OCI-LY1 (cell line): Measurements from ENCODE around the gene KCNK4.

ENCODE experiments used
- EZH2 ChIP-seq: fragments of 200-600 bp; sonication (generic), shearing (Covaris generic); IDR thresholded peaks from 2 replicates; pipeline ENCODE4 v1.8.0; 2017; ENCODE audit warnings: borderline replicate concordance, mixed run types, mild to moderate bottlenecking, antibody characterized with exemption, low read length, moderate library complexity, mixed read lengths
- TF ChIP-seq, protein P1 (sequence below): fragments of 200-600 bp; sonication (generic), shearing (Covaris generic); IDR thresholded peaks from 2 replicates; pipeline ENCODE4 v1.5.1; 2017; ENCODE audit warnings: mild to moderate bottlenecking, antibody characterized with exemption, low read length, moderate library complexity, mixed read lengths

DNA sequence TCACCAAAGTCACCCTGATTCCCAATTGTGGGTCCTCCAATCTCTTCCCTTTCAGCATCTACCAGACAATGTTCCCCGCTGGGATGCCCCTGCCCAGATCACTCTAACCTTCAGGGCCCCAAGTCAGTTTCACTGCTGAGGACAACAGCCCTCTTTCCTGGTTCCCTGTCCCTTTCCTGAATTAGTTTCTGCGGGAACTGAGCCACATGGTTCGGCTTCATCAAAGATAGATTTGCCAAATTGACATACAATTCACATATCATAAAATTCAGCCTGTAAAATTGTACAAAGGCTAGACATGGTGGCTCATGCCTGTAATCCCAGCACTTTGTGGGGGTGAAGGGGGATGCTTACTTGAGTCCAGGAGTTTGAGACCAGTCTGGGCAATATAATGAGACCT lies 36.9 kb downstream of the KCNK4 start:
- no peak for TF ChIP-seq EZH2
- TF ChIP-seq, protein P1, sequence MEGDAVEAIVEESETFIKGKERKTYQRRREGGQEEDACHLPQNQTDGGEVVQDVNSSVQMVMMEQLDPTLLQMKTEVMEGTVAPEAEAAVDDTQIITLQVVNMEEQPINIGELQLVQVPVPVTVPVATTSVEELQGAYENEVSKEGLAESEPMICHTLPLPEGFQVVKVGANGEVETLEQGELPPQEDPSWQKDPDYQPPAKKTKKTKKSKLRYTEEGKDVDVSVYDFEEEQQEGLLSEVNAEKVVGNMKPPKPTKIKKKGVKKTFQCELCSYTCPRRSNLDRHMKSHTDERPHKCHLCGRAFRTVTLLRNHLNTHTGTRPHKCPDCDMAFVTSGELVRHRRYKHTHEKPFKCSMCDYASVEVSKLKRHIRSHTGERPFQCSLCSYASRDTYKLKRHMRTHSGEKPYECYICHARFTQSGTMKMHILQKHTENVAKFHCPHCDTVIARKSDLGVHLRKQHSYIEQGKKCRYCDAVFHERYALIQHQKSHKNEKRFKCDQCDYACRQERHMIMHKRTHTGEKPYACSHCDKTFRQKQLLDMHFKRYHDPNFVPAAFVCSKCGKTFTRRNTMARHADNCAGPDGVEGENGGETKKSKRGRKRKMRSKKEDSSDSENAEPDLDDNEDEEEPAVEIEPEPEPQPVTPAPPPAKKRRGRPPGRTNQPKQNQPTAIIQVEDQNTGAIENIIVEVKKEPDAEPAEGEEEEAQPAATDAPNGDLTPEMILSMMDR: no peak
